NCI-H1694 treated with DMSO at 0.1 percent for 48 hours (cell line): ENCODE measurements around the gene KRT73.

Source experiments
- DNase-seq: peaks from one replicate; lab custom pipeline; 2025; lab: John Stamatoyannopoulos, UW

KRT73 gene

GRCh38 chr12:52618866-52619265, 507 bp upstream of the KRT73 start:
- no peak for DNase-seq

- no peak for DNase-seq
Observed at GRCh38 chr12:52617403-52617785, 965 bp downstream of the KRT73 start.

DNA sequence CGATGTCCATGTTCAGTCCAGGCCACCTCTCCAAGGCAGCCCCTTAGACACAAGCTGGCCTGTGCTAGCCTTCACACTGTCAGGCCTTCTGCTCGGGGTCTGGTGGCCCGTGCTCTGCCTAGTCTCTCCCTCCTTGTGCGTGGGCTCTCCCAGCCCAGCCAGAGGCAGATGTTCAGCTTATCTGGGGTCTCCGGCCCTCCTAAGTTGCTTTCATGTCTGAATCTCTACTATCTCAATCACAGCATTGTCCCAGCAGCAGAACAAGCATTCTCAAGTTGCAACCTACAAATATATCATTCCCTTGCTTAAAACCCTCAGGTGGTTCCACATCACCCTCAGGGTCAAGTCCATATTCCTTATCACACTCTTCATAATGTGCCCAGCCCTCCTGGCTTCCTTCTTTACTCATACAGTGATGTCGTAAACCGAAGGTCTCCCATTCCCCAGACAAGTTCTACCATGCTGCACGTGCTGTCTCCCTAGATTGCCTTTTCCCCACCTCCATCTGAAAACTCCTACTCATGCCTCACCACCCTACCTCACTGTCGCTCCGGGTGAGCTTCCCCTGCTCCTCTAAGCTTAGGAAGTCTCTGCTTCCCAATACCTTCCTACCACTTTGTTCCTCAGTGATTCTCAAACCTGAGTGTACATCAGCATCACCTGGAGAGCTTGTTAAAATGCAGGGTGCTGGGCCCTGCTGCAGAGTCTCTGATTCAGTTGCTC, 1.5 kb downstream of the KRT73 start:
- DNase-seq, result no peak

DNA sequence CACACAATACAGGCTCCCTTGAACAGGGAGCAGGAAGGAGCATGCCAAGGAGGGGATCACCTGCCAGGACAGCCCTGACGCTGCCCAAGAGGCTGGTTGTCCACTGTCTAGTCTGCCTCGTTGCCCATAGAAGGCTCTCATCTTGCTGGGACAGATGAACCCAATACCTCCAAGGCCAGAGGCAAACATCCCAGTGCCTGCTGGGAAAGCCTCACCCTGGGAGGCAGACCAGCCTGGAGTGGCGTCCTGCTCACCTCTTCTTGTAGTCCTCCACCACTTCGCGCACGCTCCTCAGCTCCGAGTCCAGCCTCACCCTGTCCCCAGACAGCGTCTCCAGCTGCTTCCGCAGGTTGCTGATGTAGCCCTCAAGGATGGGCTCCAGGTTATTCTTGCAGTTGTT, 2.4 kb downstream of the KRT73 start:
- no peak for DNase-seq

- no peak for DNase-seq
Observed at GRCh38 chr12:52615208-52615868, 3.0 kb downstream of the KRT73 start.

DNA sequence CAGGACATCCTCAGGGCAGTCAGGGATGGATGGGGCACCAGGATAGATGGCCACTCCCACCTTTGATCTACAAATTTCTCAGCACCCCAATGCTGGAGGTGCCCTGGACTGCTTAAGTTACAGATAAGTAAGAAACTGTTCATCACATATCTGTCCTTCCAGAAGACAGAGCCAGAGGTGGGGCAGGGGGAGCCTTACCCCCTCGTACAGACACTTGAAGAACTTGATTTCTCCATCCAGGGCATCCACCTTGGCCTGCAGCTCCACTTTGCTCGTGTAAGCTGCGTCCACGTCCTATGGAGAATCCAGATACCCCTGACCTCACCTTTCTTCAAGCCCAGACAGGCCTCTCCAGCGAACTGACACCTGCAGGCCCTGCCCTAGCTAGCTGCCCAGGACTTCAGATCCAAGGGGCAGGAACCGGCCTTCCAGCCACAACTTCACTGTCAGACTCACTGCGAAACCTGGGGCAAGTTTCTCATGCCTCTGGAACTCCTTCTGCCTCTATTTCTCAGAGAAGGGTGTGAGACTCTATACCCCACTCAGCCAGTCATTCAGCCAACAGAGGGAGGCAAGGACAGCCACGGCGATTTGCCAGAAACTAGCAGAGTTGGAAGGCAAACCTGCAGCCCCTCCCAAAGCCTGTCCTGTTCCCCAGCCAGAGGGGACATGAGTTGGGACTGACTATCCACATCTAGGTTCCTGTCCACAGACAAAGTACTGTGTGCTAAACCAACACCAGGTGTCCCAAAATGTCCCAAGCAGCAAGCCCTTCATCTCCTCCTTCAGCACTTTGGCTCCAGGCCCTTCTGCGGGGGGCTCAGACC, 3.8 kb downstream of the KRT73 start:
- DNase-seq, result no peak

DNA sequence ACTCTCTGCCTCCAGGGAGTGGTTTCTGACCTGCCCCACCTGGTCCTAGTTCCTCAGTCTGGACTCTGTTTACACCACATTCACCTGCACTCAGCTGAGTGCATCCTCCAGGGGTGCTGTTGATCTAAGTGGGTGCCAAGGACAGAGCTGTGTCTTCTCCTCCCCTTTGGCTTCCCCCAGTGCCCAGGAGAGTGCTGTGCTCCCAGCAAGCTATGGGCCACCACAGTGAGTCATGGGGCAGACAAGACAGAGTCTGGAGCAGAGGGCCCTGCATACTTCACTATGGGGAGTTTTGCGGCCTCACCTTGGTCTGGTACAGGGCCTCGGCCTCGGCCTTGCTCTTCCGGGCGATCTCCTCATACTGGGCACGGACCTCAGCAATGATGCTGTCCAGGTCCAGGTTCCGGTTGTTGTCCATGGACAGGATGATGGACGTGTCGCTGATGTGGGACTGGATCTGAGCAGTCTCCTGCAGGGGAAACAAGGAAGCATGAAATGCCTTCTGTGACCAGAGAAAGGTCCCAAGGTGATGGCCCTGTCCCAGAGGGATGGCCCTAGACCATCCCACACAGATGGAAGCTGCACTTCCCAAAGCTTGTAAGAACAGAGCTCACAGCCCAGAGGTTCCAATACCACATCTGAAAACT, 4.9 kb downstream of the KRT73 start:
- no peak for DNase-seq

DNA sequence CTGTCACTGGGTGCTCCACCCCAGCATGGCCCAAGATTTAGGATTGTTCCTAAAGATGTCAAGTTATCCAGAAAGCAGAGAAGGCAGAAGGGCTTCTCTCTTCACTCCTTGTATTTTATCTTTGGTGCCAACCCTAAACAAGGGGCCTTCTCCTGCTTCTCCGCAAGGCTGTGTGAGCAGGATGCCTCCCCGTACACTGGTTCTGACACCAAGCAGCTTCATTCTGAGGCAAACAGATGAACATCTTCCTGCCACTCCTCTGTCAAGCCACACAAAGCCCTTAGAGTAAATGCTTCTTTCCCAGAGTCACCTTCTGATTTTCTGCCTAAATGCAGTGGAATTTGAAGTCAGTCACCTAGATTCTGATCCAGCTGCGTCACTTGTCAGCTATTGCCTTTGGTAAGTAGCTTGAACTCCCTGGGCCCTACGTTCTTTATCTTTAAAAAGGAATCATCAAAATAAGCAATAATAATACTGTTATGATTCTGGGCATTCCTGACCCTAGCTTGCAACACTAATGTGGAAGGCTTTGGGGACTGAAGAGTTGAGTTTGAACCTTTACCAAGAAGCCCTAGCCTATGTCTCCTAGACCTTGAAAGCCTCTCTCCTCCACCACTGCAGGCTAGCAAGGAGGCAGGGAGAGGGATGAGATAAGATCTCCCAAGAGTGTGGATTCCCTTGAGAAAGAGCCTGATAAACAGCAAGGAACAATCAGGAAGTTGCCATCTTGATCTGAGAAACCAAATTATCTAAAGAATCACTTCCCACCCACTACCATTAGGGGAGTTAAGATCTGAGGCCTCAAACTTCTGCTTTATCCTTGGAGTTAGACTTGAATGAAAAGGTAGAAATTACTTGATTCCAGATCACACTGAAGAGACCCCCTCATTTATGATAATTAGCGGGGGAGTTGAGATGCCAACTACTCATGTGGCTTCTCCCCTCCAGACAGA, 5.7 kb downstream of the KRT73 start:
- no peak for DNase-seq

DNA sequence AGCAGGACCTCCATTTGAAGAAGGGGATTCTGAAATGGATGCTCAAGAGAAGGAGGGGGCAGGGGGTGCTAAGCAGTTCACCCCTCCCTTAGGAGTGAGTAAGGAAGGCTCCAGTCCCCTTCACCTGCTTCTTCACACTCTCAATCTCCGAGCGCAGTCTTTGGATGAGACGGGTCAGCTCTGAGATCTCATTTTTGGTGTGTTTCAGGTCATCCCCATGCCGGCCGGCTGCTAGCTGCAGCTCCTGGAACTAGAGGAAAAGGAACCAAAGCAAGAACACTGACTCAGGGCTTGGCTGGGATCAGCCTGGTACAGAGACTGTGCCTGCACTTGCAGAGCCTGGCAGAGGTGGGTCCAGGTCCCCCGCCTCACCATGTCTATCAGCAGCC, 7.3 kb downstream of the KRT73 start:
- DNase-seq, result no peak

- DNase-seq, result no peak
Observed at GRCh38 chr12:52608826-52609630, 9.3 kb downstream of the KRT73 start.

DNA sequence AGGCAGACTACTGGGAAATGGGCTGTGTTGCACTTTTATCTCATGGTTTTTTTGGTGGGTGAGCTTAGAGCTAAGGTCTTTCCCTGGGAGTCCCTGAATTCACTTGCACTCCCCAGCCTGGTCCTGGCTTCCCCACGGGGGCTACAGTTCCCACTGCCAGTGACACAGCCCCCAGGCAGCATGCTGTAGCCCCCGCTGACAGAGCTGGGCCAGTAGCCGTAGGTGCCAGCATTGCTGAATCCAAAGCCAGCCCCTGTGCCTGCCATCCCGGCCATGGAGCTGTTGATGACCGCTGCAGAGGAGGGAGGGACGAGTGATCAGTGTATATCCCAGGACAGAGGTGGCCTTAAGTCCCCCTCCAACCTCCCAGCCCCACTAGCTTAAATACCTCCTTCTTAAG, 10.2 kb downstream of the KRT73 start:
- no peak for DNase-seq

DNA sequence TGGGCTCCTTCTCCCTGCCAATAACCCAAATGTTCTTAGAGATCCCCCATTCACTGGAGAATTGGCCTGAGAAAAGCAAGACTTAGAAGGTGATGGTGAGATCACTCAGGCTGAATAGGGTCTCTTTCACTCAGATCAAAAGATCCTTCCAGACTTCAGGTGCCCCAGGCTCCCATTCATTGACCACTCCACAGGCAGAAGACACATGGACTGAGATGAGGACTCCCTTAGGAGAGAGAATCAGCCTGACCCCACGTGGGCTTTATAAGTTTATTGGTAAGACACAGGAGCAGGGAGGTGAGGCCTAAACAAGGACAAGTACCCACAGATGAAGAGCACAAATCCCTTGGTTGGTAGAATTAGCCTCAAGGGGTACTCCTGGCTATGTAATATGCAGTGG, 11.0 kb downstream of the KRT73 start:
- DNase-seq, result no peak

- DNase-seq, result no peak
Observed at GRCh38 chr12:52606581-52607218, 11.7 kb downstream of the KRT73 start.

DNA sequence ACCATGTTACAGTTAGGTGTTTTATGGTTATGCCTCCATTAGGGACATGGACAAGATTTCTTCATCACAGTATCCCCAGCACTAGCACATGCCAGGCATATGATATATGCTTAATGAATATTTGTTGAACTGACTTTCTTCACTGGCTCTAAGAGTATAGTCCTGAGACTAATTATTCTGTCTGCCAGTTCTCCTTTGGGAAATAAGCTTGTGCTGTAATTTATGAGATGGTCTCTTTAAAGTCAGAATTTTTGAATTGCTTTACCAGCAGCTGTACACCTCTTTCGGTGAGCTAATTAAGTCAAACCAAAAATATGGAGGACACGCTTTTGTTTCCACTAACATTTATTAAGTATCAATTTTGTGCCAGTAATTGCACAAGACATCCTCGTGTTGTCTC, 12.3 kb downstream of the KRT73 start:
- no peak for DNase-seq

- no peak for DNase-seq
Observed at GRCh38 chr12:52605542-52605941, 12.8 kb downstream of the KRT73 start.

DNA sequence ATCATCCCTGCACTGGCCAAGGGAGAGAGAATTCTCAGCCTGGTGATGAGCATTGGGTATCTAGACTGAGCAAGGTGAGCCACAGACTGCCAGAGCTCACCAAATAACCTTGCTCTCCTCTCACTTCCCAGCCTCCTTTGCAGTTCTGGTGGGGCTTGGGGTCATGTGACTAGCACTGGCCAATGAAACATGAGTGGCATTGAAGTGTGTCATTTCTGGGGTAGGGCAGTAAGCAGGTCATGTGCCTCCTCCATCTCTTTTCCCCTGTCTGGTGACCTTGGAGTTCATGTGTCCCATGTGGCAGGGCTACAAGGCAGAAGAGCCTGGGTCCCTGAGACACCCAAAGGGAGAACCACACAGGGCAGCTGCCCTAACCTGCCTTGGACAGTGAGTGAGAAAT, 13.5 kb downstream of the KRT73 start:
- no peak for DNase-seq

- no peak for DNase-seq
Observed at GRCh38 chr12:52603314-52603713, 15.0 kb downstream of the KRT73 start.

GRCh38 chr12:52602552-52602951, 15.8 kb downstream of the KRT73 start:
- no peak for DNase-seq

DNA sequence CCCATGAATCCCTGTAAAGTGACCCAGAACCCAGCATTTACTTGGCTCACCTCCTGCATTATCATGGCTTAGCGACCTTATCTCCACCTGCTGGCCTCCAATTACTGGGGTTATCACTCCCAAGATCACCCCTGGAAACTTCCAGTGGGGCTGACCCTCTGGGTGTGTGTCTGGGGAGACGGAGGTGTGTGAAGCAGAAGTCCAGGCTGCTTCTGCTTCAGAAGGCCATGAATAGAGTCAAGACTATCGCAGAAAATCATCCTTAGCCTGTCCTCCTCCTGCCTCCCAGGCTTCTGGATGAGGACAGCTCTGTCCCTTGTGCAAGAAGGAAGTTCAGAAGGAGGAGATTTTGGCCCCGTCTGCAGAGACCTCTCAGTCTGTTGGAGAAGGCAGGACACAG, 16.7 kb downstream of the KRT73 start:
- DNase-seq, result no peak

GRCh38 chr12:52600941-52601481, 17.3 kb downstream of the KRT73 start, which contains the start of gene KRT72:
Gene KRT72, minus strand, starts transcription at chr12:52601463. Its CDS starts 11 bp downstream, at chr12:52601452.
- DNase-seq, result no peak
